ENCODE results near the gene KCNAB3. TPM values are rescaled to one million over a fixed set of nuclear protein-coding genes. Genes with fewer than 3 reads are reported as not detected.

Gene KCNAB3
- total and polyA plus RNA-seq, 9 of the 15 experiments (the other 6 are each of a cell fraction or from before 2014, with no cell fraction given) = 0.03 to 2.5 (median 1.1) TPM

DNA sequence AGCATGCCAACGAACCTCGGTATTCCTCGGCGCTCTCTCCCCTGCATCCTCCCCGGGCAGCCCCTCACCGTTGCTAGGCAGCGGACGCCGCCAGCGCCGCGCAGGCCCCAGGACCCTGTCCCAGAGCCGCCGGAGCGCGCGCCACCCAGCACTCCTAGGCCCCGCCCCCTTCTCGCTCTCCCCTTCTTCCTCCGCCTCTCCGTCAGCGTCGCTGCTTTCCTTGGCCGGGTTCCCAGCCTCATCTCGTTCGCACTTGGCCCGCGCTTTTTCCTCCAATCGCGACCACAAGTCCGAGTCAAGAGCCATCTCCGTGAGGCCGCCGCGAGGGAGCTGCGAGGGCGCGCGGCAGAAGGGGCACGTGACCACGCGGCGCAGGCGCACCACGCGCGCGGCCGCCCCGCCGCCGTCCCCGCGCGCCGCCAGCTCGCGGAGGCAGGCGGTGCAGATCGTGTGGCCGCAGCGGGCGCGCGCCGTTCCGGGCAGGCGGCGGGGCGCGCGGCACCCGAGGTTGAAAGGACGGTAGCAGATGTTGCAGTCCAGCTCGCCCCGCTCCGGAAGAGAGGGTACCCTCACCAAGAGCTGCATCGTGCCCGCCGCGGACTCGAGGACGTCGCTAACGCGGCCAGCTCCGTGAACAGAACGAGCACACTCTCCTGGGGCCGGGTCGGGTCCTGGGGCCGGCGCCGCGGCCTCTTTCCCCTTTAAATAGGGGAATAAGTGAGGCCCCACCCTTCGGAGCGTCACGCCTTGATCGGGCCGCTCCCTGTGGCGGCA is 13.9 kb downstream of the KCNAB3 start, which contains the start of gene RNF227 (continued):
- peak; percentile 85 for TF ChIP-seq RFX1 (IDR thresholded peaks at IDR 0.05)
- TF ChIP-seq RFX7 (CRISPR knock-in tag; IDR thresholded peaks at IDR 0.05) = no peak
- TF ChIP-seq CEBPG (CRISPR knock-in tag; IDR thresholded peaks at IDR 0.05) = 0 out of 2 replicates have a peak, but pooled peaks have one; percentile 30
- TF ChIP-seq CEBPG (tag; conservative IDR thresholded peaks at IDR 0.05 in 1 of 2, IDR thresholded peaks at IDR 0.05 in 1 of 2) = no peak
- TF ChIP-seq, protein P1, sequence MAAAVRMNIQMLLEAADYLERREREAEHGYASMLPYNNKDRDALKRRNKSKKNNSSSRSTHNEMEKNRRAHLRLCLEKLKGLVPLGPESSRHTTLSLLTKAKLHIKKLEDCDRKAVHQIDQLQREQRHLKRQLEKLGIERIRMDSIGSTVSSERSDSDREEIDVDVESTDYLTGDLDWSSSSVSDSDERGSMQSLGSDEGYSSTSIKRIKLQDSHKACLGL (CRISPR knock-in tag; IDR thresholded peaks at IDR 0.05; ENCODE audit: borderline replicate concordance, poor library complexity, severe bottlenecking) = peak; percentile 19
- TF ChIP-seq, protein P2, sequence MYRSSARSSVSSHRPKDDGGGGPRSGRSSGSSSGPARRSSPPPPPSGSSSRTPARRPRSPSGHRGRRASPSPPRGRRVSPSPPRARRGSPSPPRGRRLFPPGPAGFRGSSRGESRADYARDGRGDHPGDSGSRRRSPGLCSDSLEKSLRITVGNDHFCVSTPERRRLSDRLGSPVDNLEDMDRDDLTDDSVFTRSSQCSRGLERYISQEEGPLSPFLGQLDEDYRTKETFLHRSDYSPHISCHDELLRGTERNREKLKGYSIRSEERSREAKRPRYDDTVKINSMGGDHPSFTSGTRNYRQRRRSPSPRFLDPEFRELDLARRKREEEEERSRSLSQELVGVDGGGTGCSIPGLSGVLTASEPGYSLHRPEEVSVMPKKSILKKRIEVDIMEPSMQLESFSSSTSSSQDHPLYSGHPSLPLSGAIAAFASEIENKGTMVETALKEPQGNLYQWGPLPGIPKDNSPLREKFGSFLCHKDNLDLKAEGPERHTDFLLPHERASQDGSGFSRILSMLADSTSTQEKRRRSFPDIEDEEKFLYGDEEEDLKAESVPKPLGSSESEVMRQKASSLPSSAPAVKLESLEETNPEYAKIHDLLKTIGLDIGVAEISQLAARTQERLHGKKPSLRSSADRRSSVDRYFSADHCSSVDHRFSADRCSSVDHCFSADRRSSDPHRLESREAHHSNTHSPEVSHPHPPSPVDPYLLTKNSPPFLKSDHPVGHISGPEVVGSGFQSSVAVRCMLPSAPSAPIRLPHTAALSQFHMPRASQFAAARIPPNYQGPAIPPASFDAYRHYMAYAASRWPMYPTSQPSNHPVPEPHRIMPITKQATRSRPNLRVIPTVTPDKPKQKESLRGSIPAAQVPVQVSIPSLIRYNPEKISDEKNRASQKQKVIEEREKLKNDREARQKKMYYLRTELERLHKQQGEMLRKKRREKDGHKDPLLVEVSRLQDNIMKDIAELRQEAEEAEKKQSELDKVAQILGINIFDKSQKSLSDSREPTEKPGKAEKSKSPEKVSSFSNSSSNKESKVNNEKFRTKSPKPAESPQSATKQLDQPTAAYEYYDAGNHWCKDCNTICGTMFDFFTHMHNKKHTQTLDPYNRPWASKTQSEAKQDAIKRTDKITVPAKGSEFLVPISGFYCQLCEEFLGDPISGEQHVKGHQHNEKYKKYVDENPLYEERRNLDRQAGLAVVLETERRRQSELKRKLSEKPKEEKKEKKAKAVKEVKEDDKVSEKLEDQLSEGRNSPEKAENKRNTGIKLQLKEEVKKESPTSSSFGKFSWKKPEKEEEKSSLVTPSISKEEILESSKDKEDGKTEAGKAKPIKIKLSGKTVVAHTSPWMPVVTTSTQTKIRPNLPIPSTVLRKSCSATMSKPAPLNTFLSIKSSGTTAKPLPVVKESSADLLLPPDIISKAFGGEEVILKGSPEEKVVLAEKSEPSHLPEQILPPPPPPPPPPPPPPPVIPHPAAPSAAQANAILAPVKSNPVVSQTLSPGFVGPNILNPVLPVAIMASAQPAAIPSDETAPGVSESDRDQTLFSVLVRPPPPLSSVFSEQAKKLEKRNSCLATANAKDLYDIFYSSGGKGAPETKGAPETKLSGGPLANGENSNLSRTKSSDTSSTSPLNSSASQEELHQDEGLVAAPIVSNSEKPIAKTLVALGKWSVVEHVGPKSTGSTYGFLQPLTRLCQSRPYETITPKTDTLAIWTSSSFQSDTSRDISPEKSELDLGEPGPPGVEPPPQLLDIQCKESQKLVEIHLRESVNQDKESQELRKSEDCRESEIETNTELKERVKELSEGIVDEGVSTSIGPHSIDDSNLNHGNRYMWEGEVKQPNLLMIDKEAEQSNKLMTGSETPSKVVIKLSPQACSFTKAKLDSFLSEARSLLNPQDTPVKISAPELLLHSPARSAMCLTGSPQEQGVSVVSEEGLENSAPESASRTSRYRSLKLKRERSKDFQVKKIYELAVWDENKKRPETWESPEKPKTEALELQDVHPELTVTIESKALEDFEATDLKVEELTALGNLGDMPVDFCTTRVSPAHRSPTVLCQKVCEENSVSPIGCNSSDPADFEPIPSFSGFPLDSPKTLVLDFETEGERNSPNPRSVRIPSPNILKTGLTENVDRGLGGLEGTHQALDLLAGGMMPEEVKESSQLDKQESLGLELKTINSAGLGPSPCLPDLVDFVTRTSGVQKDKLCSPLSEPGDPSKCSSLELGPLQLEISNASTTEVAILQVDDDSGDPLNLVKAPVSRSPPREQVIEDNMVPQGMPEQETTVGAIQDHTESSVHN (IDR thresholded peaks at IDR 0.05; ENCODE audit: borderline replicate concordance in 1 of 2, low read depth in 1 of 2) = no peak
- TF ChIP-seq, protein P3, sequence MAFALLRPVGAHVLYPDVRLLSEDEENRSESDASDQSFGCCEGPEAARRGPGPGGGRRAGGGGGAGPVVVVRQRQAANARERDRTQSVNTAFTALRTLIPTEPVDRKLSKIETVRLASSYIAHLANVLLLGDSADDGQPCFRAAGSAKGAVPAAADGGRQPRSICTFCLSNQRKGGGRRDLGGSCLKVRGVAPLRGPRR (CRISPR knock-in tag; IDR thresholded peaks at IDR 0.05) = no peak
- no peak for TF ChIP-seq ZNF707 (CRISPR knock-in tag; conservative IDR thresholded peaks at IDR 0.05)
- TF ChIP-seq, protein P4, sequence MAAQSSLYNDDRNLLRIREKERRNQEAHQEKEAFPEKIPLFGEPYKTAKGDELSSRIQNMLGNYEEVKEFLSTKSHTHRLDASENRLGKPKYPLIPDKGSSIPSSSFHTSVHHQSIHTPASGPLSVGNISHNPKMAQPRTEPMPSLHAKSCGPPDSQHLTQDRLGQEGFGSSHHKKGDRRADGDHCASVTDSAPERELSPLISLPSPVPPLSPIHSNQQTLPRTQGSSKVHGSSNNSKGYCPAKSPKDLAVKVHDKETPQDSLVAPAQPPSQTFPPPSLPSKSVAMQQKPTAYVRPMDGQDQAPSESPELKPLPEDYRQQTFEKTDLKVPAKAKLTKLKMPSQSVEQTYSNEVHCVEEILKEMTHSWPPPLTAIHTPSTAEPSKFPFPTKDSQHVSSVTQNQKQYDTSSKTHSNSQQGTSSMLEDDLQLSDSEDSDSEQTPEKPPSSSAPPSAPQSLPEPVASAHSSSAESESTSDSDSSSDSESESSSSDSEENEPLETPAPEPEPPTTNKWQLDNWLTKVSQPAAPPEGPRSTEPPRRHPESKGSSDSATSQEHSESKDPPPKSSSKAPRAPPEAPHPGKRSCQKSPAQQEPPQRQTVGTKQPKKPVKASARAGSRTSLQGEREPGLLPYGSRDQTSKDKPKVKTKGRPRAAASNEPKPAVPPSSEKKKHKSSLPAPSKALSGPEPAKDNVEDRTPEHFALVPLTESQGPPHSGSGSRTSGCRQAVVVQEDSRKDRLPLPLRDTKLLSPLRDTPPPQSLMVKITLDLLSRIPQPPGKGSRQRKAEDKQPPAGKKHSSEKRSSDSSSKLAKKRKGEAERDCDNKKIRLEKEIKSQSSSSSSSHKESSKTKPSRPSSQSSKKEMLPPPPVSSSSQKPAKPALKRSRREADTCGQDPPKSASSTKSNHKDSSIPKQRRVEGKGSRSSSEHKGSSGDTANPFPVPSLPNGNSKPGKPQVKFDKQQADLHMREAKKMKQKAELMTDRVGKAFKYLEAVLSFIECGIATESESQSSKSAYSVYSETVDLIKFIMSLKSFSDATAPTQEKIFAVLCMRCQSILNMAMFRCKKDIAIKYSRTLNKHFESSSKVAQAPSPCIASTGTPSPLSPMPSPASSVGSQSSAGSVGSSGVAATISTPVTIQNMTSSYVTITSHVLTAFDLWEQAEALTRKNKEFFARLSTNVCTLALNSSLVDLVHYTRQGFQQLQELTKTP (IDR thresholded peaks at IDR 0.05; ENCODE audit: low read depth in 1 of 2, partially characterized antibody in 2 of 2) = no peak
- no peak for TF ChIP-seq MEF2A (IDR thresholded peaks at IDR 0.05; ENCODE audit: control insufficient read depth, low read depth, low read length)
- TF ChIP-seq EP400 (IDR thresholded peaks at IDR 0.05) = peak; percentile 45; the same call in 1 of the 2 replicates

Data from K562 (cell line).